IPS-NIHi11 (cell line): ENCODE data around the gene AURKA.
A peak's percentile ranks its signal among the peaks of the same experiment; 100 is the strongest.
"Not testable (repeated sequence)": the region's sequence is repeated elsewhere in the genome, so short reads cannot be mapped to it uniquely, and the experiment has no call there.

Experiments used
- DNase-seq: peaks from one replicate; pipeline ENCODE4 v3.0.0; 2012; ENCODE audit warnings: mixed read lengths, low spot score

Gene AURKA

GRCh38 chr20:56422076-56422823 is 30.2 kb upstream of the AURKA start:
- DNase-seq = peak; percentile 22

GRCh38 chr20:56420940-56421688 is 29.1 kb upstream of the AURKA start:
- DNase-seq = no peak

GRCh38 chr20:56420028-56420427 is 28.0 kb upstream of the AURKA start:
- DNase-seq = no peak

GRCh38 chr20:56418385-56418861 is 26.4 kb upstream of the AURKA start:
- no peak for DNase-seq

- no peak for DNase-seq
These were observed 25.9 kb upstream of the AURKA start for GRCh38 chr20:56417911-56418310.

GRCh38 chr20:56417402-56417801 is 25.4 kb upstream of the AURKA start:
- no peak for DNase-seq

GRCh38 chr20:56414842-56415765 is 23.1 kb upstream of the AURKA start:
- no peak for DNase-seq

- no peak for DNase-seq
These were observed 20.9 kb upstream of the AURKA start for GRCh38 chr20:56412949-56413348.

- no peak for DNase-seq
These were observed 20.4 kb upstream of the AURKA start for GRCh38 chr20:56412473-56412790.

- no peak for DNase-seq
These were observed 19.9 kb upstream of the AURKA start, which contains the start of gene CASS4 for GRCh38 chr20:56411759-56412472. Gene CASS4, plus strand, starts transcription at chr20:56412260. Its CDS starts 199 bp downstream, at chr20:56412459.

- not testable (repeated sequence) for DNase-seq
These were observed 19.3 kb upstream of the AURKA start for GRCh38 chr20:56411287-56411686.

GRCh38 chr20:56409956-56410355 is 17.9 kb upstream of the AURKA start:
- no peak for DNase-seq

GRCh38 chr20:56409521-56409920 is 17.5 kb upstream of the AURKA start:
- no peak for DNase-seq

- DNase-seq = no peak
These were observed 14.9 kb upstream of the AURKA start for GRCh38 chr20:56406910-56407309.

GRCh38 chr20:56405356-56405755 is 13.3 kb upstream of the AURKA start:
- not testable (repeated sequence) for DNase-seq

- DNase-seq = no peak
These were observed 11.4 kb upstream of the AURKA start for GRCh38 chr20:56403465-56403864.

- peak; percentile 52 for DNase-seq
These were observed 8.1 kb upstream of the AURKA start for GRCh38 chr20:56400001-56400640.

GRCh38 chr20:56395166-56395565 is 3.2 kb upstream of the AURKA start:
- DNase-seq = no peak

- no peak for DNase-seq
These were observed 1.6 kb upstream of the AURKA start for GRCh38 chr20:56393653-56394052.

GRCh38 chr20:56392881-56393482 is 967 bp upstream of the AURKA start:
- DNase-seq = no peak
